Measurements from ENCODE around the gene PEDS1.
"Not testable (repeated sequence)": the region's sequence is repeated elsewhere in the genome, so short reads cannot be mapped to it uniquely, and the experiment has no call there.

PEDS1 gene

DNA sequence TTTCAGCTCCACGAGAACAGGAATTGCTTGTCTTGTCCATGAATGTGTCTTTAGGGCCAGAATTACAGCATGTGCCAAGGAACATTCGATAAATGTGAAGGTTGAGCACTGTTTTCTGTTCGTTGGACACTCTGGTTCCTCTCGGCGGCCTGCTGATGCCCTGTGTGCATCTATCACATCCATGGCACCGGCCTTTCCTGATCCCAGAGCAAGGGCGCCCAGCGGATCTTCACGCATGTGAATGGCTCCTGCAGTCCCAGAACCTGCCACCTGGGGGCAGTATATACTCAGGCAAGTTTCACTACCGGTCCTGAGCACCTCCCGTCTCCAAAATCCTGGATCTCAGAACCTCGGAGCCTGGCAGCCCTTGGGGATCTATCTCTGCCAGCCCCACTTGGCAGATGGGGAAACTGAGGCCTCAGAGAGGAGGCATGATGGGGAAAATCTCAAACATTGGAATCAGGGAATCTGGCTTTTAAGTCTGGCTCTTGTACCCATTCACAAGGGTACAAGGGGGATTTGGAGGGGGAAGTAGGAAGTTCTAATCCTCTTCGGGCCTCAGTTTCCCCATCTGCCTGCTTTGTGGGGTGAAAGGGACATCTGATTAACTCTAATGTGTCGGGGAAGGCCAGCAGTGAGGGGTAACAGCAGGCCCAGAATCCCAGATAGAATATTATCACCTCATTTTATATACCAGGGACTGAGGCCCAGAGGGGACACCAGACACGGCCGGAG, 32.8 kb upstream of the PEDS1 start:
- peak; percentile 84 for DNase-seq (ENCODE audit: low read depth)

DNA sequence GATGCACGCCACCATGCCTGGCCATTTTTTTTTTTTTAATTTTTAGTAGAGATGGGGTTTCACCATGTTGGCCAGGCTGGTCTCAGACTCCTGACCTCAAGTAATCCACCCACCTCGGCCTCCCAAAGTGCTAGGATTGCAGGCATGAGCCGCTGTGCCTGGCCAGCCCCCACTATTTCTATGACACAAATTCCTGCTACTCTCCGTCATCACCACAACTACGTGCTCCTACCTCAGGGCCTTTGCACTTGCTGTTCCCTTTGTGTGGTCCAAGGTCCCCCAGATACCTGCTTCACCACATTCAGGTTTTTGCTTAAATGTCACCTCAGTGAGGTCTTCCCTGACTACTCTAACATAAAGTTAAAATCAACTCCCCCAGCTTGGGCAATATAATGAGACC, 31.9 kb upstream of the PEDS1 start:
- no peak for DNase-seq (ENCODE audit: low read depth)
- no peak for TF ChIP-seq CTCF (IDR thresholded peaks at IDR 0.05; ENCODE audit: insufficient read depth, low read depth, low read length, missing control alignments)

More for the DNA sequence above, 32.8 kb upstream of the PEDS1 start:
- peak; percentile 93 for TF ChIP-seq CTCF (IDR thresholded peaks at IDR 0.05; ENCODE audit: insufficient read depth, low read depth, low read length, missing control alignments)
- H3K4me3 ChIP-seq (ENCODE audit: low read length) = no peak overlapping the region

DNA sequence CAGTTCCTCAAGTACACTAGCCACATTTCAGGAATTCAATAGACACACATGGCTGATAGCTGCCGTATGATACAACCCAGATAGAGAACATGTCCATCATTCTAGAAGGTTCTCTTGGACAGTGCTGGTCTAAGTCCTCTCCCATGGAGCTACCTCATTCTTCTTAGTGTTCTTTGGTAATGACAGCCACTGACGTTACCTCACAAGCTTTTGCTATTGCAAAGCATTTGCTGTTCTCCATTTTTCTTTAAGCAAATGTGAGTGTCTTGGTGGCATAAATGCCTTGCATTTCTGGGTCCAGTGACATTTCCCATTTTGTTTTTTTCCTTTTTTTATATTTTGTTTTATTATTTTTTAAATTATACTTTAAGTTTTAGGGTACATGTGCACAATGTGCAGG, 28.8 kb upstream of the PEDS1 start:
- no peak overlapping the region for H3K4me3 ChIP-seq (ENCODE audit: low read length)
- no peak for TF ChIP-seq CTCF (IDR thresholded peaks at IDR 0.05; ENCODE audit: insufficient read depth, low read depth, low read length, missing control alignments)
- no peak for DNase-seq (ENCODE audit: low read depth)

More for the DNA sequence above, 31.9 kb upstream of the PEDS1 start:
- H3K4me3 ChIP-seq (ENCODE audit: low read length) = no peak overlapping the region

- DNase-seq (ENCODE audit: low read depth) = no peak
Observed at GRCh38 chr20:50181344-50181743, 27.8 kb upstream of the PEDS1 start.

GRCh38 chr20:50178672-50179071, 25.1 kb upstream of the PEDS1 start:
- not testable (repeated sequence) for DNase-seq (ENCODE audit: low read depth); H3K4me3 ChIP-seq (ENCODE audit: low read length)

More at GRCh38 chr20:50181344-50181743, 27.8 kb upstream of the PEDS1 start:
- H3K4me3 ChIP-seq (ENCODE audit: low read length) = no peak overlapping the region
- no peak for TF ChIP-seq CTCF (IDR thresholded peaks at IDR 0.05; ENCODE audit: insufficient read depth, low read depth, low read length, missing control alignments)

DNA sequence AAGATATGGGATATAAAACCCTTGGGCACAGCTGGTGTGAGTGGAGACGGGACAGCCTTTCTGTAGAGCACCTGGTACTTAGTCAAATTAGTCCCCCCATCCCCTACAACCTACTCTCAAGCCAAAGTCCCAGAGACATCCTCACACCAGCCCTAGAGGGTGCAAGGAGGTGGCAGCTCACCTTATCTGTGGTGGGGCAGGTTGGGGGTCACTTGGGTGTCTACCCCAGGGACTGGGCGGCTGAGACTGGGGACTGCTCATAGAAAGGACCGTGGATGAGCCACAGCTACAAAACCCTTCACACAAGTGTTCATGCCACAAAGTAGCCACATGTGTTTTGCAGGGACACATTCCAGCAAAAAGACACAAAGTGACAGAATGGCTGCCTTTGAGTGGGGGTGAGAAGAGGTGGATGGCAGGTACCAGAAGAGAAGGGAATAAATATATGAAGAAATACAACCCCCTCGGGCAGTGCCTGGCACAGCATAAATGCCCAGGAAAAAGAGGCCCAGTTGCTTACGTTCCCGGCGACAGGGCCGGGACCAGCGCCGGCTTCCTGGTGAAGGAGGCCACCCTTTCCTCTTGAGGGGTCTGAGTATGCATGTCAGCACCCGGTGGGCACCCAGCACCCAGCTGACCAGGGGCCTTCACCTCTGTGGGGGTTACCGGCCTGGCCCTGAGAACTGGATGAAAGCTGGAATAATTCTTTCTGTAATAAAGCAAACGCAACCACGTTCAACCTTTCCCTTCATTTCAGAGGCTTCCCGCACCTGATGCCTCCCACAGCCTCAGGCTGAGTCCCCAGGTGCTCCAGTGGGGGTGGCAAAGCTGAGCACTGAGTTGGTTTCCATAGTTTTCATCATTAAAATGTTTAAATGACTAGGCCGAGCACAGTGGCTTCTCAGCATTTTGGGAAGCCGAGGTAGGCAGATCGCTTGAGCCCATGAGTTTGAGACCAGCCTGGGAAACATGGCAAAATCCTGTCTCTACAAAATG, 22.7 kb upstream of the PEDS1 start:
- no peak overlapping the region for H3K4me3 ChIP-seq (ENCODE audit: low read length)
- TF ChIP-seq CTCF (IDR thresholded peaks at IDR 0.05; ENCODE audit: insufficient read depth, low read depth, low read length, missing control alignments) = no peak
- no peak for DNase-seq (ENCODE audit: low read depth)

DNA sequence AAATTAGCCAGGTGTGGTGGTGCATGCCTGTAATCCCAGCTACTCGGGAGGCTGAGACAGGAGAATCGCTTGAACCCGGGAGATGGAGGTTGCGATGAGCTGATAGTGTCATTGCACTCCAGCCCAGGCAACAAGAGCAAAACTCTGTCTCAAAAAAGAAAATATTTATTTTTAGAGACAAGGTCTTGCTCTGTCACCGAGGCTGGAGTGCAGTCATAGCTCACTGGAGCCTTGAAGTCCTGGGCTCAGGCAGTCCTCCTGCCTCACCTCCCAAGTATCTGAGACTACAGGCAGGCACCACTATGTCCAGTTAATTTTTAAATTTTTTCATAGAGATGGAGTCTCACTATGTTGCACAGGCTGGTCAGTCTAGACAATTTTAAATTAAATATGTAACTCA, 20.9 kb upstream of the PEDS1 start:
- no peak for DNase-seq (ENCODE audit: low read depth)
- H3K4me3 ChIP-seq (ENCODE audit: low read length) = no peak overlapping the region
- TF ChIP-seq CTCF (IDR thresholded peaks at IDR 0.05; ENCODE audit: insufficient read depth, low read depth, low read length, missing control alignments) = no peak
